SK-N-SH (cell line): ENCODE measurements around the gene PRDM8. TPM values are rescaled to one million over a fixed set of nuclear protein-coding genes. Genes with fewer than 3 reads are reported as not detected.

Source experiments
- CTCF ChIA-PET: fragments of 300-600, 350-600 bp; formaldehyde crosslinking; extraction: SDS; loops from one replicate; lab custom pipeline; 2021; lab: Yijun Ruan, JAX
- POLR2A ChIA-PET: fragments of 350-600 bp; sonication (Branson Sonifier 250); formaldehyde crosslinking; extraction: SDS; loops from one replicate; lab custom pipeline; 2020; ENCODE audit warnings: antibody characterized with exemption, inconsistent platforms; lab: Yijun Ruan, JAX
- DNase-seq: peaks from one replicate; pipeline ENCODE4 v3.0.0; 2012
- H2AFZ ChIP-seq: fragments of 200-600 bp; sonication (generic); 2 replicates; pipeline ENCODE4 v1.8.1; 2016; ENCODE audit warnings: antibody characterized with exemption, mild to moderate bottlenecking, low read depth
- H3F3A ChIP-seq: fragments of 200-600 bp; sonication (generic); replicated peaks from 2 replicates; pipeline ENCODE3; 2016; ENCODE audit warnings: antibody characterized with exemption, mild to moderate bottlenecking; ENCODE audit not compliant: insufficient read depth
- H3K27ac ChIP-seq, 2 experiments: fragments of 200-500 bp in 1 of 2; fragments of 200-600 bp in 1 of 2; sonication (Bioruptor generic) in 1 of 2; sonication (generic), shearing (Covaris generic) in 1 of 2; 2 replicates each; pipeline versions ENCODE4 v1.5.1 to v1.6.1; 2014 to 2016; ENCODE audit warnings: low read depth in 2 of 2, inconsistent platforms in 1 of 2, low read length in 1 of 2, mild to moderate bottlenecking in 1 of 2, mixed read lengths in 1 of 2
- H3K27me3 ChIP-seq: fragments of 200-600 bp; sonication (generic), shearing (Covaris generic); 2 replicates; pipeline ENCODE4 v1.6.1; 2016; ENCODE audit warnings: mixed run types; ENCODE audit not compliant: insufficient read depth
- H3K36me3 ChIP-seq, 2 experiments: fragments of 200-500 bp in 1 of 2; fragments of 200-600 bp in 1 of 2; sonication (Bioruptor generic) in 1 of 2; sonication (generic) in 1 of 2; replicated peaks in 1 of 2; 2 replicates each; pipeline versions ENCODE3 to v1.5.1; 2014 to 2016; ENCODE audit warnings: low read length in 1 of 2, mild to moderate bottlenecking in 1 of 2; ENCODE audit not compliant: insufficient read depth in 2 of 2, control insufficient read depth in 1 of 2
- H3K4me1 ChIP-seq, 2 experiments: fragments of 200-500 bp in 1 of 2; fragments of 200-600 bp in 1 of 2; sonication (Bioruptor generic) in 1 of 2; sonication (generic), shearing (Covaris generic) in 1 of 2; 2 replicates each; pipeline versions ENCODE4 v1.5.1 to v1.6.1; 2014 to 2016; ENCODE audit warnings: low read depth in 1 of 2, low read length in 1 of 2, mixed run types in 1 of 2; ENCODE audit not compliant: insufficient read depth in 2 of 2, control insufficient read depth in 1 of 2
- H3K4me2 ChIP-seq: fragments of 200-600 bp; sonication (generic), shearing (Covaris generic); 2 replicates; pipeline ENCODE4 v1.6.1; 2017; ENCODE audit warnings: mixed run types
- H3K4me3 ChIP-seq, 2 experiments: fragments of 200-500 bp in 1 of 2; fragments of 200-600 bp in 1 of 2; sonication (Bioruptor generic) in 1 of 2; sonication (generic), shearing (Covaris generic) in 1 of 2; 2 replicates each; pipeline versions ENCODE4 v1.5.1 to v1.8.1; 2014 to 2016; ENCODE audit warnings: low read depth in 2 of 2, inconsistent platforms in 1 of 2, low read length in 1 of 2, mild to moderate bottlenecking in 1 of 2, mixed read lengths in 1 of 2, moderate library complexity in 1 of 2
- H3K79me2 ChIP-seq: fragments of 200-600 bp; sonication (generic); 2 replicates; pipeline ENCODE4 v1.8.1; 2017; ENCODE audit warnings: mild to moderate bottlenecking; ENCODE audit not compliant: insufficient read depth
- H3K9ac ChIP-seq: fragments of 200-600 bp; sonication (generic); 2 replicates; pipeline ENCODE4 v1.6.1; 2017; ENCODE audit warnings: mixed run types
- H3K9me2 ChIP-seq: fragments of 200-600 bp; sonication (generic); 2 replicates; pipeline ENCODE4 v1.6.1; 2017; ENCODE audit warnings: mixed run types
- H3K9me3 ChIP-seq: fragments of 200-600 bp; sonication (generic); 2 replicates; pipeline ENCODE4 v1.6.1; 2017; ENCODE audit warnings: mixed run types, mild to moderate bottlenecking, moderate library complexity
- H4K20me1 ChIP-seq: fragments of 200-600 bp; sonication (generic); 2 replicates; pipeline ENCODE4 v1.6.1; 2017; ENCODE audit warnings: mild to moderate bottlenecking, mixed run types; ENCODE audit not compliant: insufficient read depth
- CHD2 ChIP-seq: fragments of 150-350 bp; IDR thresholded peaks from 2 replicates; pipeline ENCODE4 v1.6.1; 2018; ENCODE audit warnings: low read length; ENCODE audit not compliant: partially characterized antibody
- FOSL2 ChIP-seq: IDR thresholded peaks from 2 replicates; pipeline ENCODE4 v1.4.0; 2012; ENCODE audit warnings: low read depth, mild to moderate bottlenecking, moderate library complexity, borderline replicate concordance
- IRF3 ChIP-seq: fragments of 150-350 bp; IDR thresholded peaks from 2 replicates; pipeline ENCODE4 v1.6.1; 2016; ENCODE audit warnings: mild to moderate bottlenecking, low read depth, low read length
- JUND ChIP-seq: IDR thresholded peaks from 2 replicates; pipeline ENCODE4 v1.4.0; 2012
- MAX ChIP-seq: IDR thresholded peaks from 2 replicates; pipeline ENCODE4 v1.4.0; 2012; ENCODE audit warnings: low read depth
- POLR2AphosphoS5 ChIP-seq: IDR thresholded peaks from 2 replicates; pipeline ENCODE4 v1.6.1; 2012; ENCODE audit warnings: low read depth, low read length
- RAD21 ChIP-seq: IDR thresholded peaks from 2 replicates; pipeline ENCODE4 v1.6.1; 2012; ENCODE audit warnings: mild to moderate bottlenecking, low read length
- RFX5 ChIP-seq: IDR thresholded peaks from 2 replicates; pipeline ENCODE4 v1.6.1; 2012; ENCODE audit warnings: mild to moderate bottlenecking, improper control_type of control experiment, low read length
- USF1 ChIP-seq: IDR thresholded peaks from 2 replicates; pipeline ENCODE4 v1.4.0; 2012; ENCODE audit warnings: low read depth, borderline replicate concordance
- USF2 ChIP-seq: fragments of 150-350 bp; IDR thresholded peaks from 2 replicates; pipeline ENCODE4 v1.6.1; 2017; ENCODE audit warnings: antibody characterized with exemption, low read length, low read depth, borderline replicate concordance
- ZBTB33 ChIP-seq: IDR thresholded peaks from 2 replicates; pipeline ENCODE4 v1.4.0; 2012; ENCODE audit warnings: low read depth, borderline replicate concordance
- WGBS: methylation state at CpG from one replicate; pipeline ENCODE4 v1.1.6; 2017; ENCODE audit warnings: low lambda C conversion rate; 5-methylcytosine and 5-hydroxymethylcytosine counted together
- polyA plus RNA-seq, 3 experiments: library from polyadenylated mRNA; depleted of rRNA; stranded (reverse); fragments of >200 nt; gene quantifications; 2 replicates each; pipeline ENCODE4 v1.2.3, GENCODE V29; 2012
- TF ChIP-seq, protein P1 (sequence below): fragments of 200-600 bp; sonication (generic); IDR thresholded peaks from 2 replicates; pipeline ENCODE4 v1.6.1; 2017; ENCODE audit warnings: antibody characterized with exemption, mild to moderate bottlenecking, moderate library complexity

PRDM8 gene
- polyA plus RNA-seq, 1 of the 3 experiments (the other 2 are of a cell fraction) = 3.5 TPM

DNA sequence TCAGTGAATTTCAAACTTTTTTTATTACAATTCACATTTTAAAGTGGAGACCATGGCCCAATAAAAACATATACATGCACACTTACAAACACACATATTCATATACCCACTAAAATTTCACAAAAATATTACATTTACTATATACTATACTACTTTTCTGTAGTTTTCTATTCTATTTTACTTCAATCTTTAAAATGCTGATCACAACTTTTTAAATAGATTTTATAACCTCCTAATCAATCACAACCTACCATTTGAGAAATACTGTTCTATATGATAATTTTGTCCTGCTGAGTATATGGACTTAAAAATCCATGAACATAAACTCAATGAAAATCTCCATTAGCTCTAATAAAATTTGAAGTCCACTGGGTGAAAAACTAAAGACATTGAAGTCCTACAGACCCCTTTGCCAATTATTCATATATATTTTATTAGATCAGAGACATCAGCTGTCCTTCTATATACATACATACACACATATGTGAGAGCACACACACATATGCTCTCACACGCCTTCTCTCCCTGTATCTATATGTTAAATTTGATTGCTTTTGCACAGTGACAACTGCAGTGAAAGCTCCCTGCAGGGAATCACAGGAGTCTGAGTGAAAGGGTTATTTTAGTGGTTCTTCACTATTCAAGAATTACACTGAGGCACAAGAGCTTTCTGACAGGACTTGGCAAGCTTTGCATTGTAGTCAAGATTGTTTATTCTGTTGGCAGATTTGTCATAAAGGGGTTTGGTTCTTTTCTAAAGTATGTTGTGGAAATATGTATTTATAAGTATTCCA lies 46.7 kb upstream of the PRDM8 start (continued):
- TF ChIP-seq ZBTB33 = no peak
- no peak for TF ChIP-seq POLR2AphosphoS5
- TF ChIP-seq USF2 = no peak
- TF ChIP-seq USF1 = no peak
- TF ChIP-seq JUND = no peak

DNA sequence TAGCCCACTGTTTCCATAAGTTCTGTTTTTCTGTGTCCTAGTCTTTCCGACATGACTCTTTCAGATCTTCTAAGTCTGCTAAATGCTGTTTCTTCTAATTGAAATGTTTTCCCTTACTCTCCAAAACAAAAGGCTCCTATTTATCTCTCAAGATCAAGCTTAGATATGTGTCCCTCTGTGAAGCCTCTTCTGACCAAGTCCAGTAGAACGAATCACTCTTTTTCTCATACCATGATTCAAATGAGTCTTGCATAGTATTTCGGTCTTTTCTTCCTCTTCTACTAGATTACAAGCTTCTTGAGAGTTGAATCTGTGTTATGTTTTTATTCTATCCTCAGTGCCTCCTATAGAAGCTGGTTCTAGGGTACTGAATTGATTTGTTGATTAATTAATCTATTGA lies 45.3 kb upstream of the PRDM8 start:
- Histone ChIP-seq H3F3A (peaks cover 22% of the 10 kb centered on the region), H3K36me3 (no peaks in the 10 kb centered on the region), H3K9ac (no peak overlapping the region), H3K4me2 (no peak overlapping the region), H3K4me3 (no peak overlapping the region), H4K20me1 (no peaks in the 10 kb centered on the region), H3K27me3 (no peaks in the 10 kb centered on the region), H3K27ac (no peak overlapping the region), H3K79me2 (no peaks in the 10 kb centered on the region), H3K4me1 (peaks cover 0 to 13% of the 10 kb centered on the region in 2 experiments; a peak in 3 of 4 replicates), H2AFZ (no peak overlapping the region), H3K9me3 (no peaks in the 10 kb centered on the region), H3K9me2 (no peaks in the 10 kb centered on the region)
- DNase-seq = no peak
- CTCF ChIA-PET = interaction anchor here (0.9 to 4.6 kb wide), 3 partner anchors 11 to 33 kb away, joined by 3 to 31 read pairs (median 4); no protein-coding TSS in a partner anchor
- WGBS = 87% methylated on average over 3 of the region's 3 CpGs
- TF ChIP-seq USF1 = no peak
- POLR2A ChIA-PET = no interaction called here

DNA sequence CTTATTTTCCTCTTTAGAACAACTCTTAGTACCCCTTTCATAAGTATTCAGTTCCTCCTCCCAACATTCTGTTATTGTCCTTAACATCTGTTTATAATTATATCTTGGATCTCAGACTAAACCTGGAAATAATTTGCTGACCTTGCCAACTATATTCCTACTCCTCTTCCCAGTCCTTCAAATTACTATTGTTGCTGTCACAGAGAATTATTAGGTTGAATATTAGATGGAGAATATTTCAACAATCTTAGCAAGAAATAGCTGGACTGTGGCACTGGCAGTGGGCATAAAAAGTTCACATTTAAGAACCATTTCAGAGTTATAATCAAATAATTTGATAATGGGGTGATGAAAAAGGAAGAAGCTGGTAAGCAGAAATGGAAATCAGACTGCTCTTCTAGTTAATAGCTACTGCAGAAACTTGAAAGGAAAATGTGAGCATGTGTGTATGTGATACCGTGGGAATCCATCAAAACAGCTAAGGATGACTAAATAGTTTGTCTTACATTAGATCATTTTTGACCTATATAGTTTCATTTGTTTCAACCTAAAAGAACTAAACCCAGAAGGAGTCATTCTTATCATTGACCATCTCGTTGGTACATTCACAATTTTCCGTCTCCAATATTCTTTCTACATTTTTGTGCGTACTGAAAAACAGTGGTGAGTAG lies 43.3 kb upstream of the PRDM8 start:
- H3K4me3 ChIP-seq = peak overlapping the region; percentile 29 to 40; a peak in 1 of 4 replicates
- peak overlapping the region; percentile 46 for H3K4me2 ChIP-seq
- no peaks in the 10 kb centered on the region for H3K9me2 ChIP-seq
- ChIA-PET POLR2A (interaction anchor here (0.6 kb wide), 1 partner anchor 45 kb away, joined by 4 read pairs; no protein-coding TSS in a partner anchor), CTCF (interaction anchor here (1.1 to 4.6 kb wide), 6 partner anchors 9 to 66 kb away, joined by 3 to 31 read pairs (median 3); no protein-coding TSS in a partner anchor)
- H4K20me1 ChIP-seq = no peaks in the 10 kb centered on the region
- peak; percentile 10 for DNase-seq
- no peaks in the 10 kb centered on the region for H3K36me3 ChIP-seq
- WGBS = 10% methylated on average over 4 of the region's 4 CpGs
- H3K27ac ChIP-seq = peak overlapping the region; percentile 88 to 90
- no peaks in the 10 kb centered on the region for H3K27me3 ChIP-seq
- peaks cover 22% of the 10 kb centered on the region for H3F3A ChIP-seq
- H3K9me3 ChIP-seq = no peaks in the 10 kb centered on the region
- H3K79me2 ChIP-seq = no peaks in the 10 kb centered on the region
- peak overlapping the region; percentile 27; the same call in 1 of the 2 replicates for H3K9ac ChIP-seq
- H2AFZ ChIP-seq = peak overlapping the region; percentile 62; the same call in 1 of the 2 replicates
- peaks cover 0 to 13% of the 10 kb centered on the region in 2 experiments; a peak in 3 of 4 replicates for H3K4me1 ChIP-seq
- TF ChIP-seq RFX5 = no peak
- peak; percentile 17; the same call in 1 of the 2 replicates for TF ChIP-seq JUND
- TF ChIP-seq, protein P1, sequence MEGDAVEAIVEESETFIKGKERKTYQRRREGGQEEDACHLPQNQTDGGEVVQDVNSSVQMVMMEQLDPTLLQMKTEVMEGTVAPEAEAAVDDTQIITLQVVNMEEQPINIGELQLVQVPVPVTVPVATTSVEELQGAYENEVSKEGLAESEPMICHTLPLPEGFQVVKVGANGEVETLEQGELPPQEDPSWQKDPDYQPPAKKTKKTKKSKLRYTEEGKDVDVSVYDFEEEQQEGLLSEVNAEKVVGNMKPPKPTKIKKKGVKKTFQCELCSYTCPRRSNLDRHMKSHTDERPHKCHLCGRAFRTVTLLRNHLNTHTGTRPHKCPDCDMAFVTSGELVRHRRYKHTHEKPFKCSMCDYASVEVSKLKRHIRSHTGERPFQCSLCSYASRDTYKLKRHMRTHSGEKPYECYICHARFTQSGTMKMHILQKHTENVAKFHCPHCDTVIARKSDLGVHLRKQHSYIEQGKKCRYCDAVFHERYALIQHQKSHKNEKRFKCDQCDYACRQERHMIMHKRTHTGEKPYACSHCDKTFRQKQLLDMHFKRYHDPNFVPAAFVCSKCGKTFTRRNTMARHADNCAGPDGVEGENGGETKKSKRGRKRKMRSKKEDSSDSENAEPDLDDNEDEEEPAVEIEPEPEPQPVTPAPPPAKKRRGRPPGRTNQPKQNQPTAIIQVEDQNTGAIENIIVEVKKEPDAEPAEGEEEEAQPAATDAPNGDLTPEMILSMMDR = no peak
- no peak for TF ChIP-seq RAD21
- no peak for TF ChIP-seq CHD2
- TF ChIP-seq IRF3 = no peak
- peak; percentile 28; the same call in 1 of the 2 replicates for TF ChIP-seq FOSL2
- no peak for TF ChIP-seq MAX
- TF ChIP-seq POLR2AphosphoS5 = 0 out of 2 replicates have a peak, but pooled peaks have one; percentile 22
